SK-N-DZ (cell line): ENCODE data around the gene PLPP3.

Source experiments
- small RNA-seq, 2 experiments: library from RNA; depleted of rRNA; stranded (forward); fragments of <200 nt; gene quantifications; one replicate each; pipeline ENCODE3, GENCODE V24; 2014

Gene PLPP3

Small RNAs within 50 kb of the gene (small RNA-seq; reads per million reads assigned to genes)
- gene AC099789.1: 0 reads per million in 2 experiments
